ENCODE results near the gene SLC22A12.

DNA sequence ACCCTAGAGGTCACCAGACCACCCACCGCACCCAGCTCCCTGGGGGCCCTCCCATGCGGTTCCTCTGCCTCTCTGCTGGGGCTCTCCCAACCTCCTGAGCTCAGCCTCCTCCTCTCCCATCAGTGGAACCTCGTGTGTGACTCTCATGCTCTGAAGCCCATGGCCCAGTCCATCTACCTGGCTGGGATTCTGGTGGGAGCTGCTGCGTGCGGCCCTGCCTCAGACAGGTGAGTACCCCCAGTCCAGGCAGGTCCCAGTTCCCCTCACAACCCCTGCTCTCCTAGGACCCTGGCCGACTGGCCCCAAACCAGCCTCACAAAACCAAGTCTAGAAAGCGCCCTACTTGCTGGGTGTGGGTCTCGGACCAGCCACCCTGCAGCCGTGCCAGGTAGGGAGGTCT lies 1.6 kb downstream of the SLC22A12 start:
- no peak for TF ChIP-seq CTCF (conservative IDR thresholded peaks at IDR 0.05 in 1 of 2, IDR thresholded peaks at IDR 0.05 in 1 of 2; ENCODE audit: extremely low read depth in 1 of 2, insufficient read depth in 1 of 2, low read depth in 1 of 2, low read length in 2 of 2)
- TF ChIP-seq EZH2 (IDR thresholded peaks at IDR 0.05; ENCODE audit: borderline replicate concordance, low read length) = no peak

All from mammary epithelial cell (primary cell).